Measurements from ENCODE around the gene GFAP. TPM values are rescaled to one million over a fixed set of nuclear protein-coding genes. Genes with fewer than 3 reads are reported as not detected.

Gene GFAP
- polyA plus RNA-seq, 1 of the 3 experiments (the other 2 are of a cell fraction) = 0.48 TPM

- TF ChIP-seq REST (IDR thresholded peaks at IDR 0.05; ENCODE audit: low read depth, low read length) = 0 out of 2 replicates have a peak, but pooled peaks have one; percentile 29
- TF ChIP-seq RXRA (IDR thresholded peaks at IDR 0.05; ENCODE audit: borderline replicate concordance, low read depth) = no peak
- no peak for TF ChIP-seq FOSL2 (IDR thresholded peaks at IDR 0.05; ENCODE audit: borderline replicate concordance, low read depth)
- TF ChIP-seq EZH2phosphoT487 (IDR thresholded peaks at IDR 0.05; ENCODE audit: borderline replicate concordance, low read depth) = no peak
- no peak for TF ChIP-seq FOXJ3 (CRISPR knock-in tag; IDR thresholded peaks at IDR 0.05)
- TF ChIP-seq TCF12 (IDR thresholded peaks at IDR 0.05) = peak; percentile 31; the same call in 1 of the 2 replicates
- TF ChIP-seq SIN3A (IDR thresholded peaks at IDR 0.05; ENCODE audit: borderline replicate concordance, low read depth, low read length) = no peak
- peak; percentile 86 for TF ChIP-seq NFIC (IDR thresholded peaks at IDR 0.05; ENCODE audit: borderline replicate concordance)
- TF ChIP-seq SMC3 (IDR thresholded peaks at IDR 0.05; ENCODE audit: low read depth, low read length) = no peak
- no peak for TF ChIP-seq MEF2A (IDR thresholded peaks at IDR 0.05; ENCODE audit: borderline replicate concordance, low read depth)
- TF ChIP-seq EP300 (IDR thresholded peaks at IDR 0.05; ENCODE audit: borderline replicate concordance in 1 of 2, low read depth in 1 of 2, low read length in 1 of 2) = no peak
- no peak for TF ChIP-seq FOXM1 (IDR thresholded peaks at IDR 0.05; ENCODE audit: low read depth)
- TF ChIP-seq MAX (IDR thresholded peaks at IDR 0.05; ENCODE audit: low read depth) = peak; percentile 23; the same call in 1 of the 2 replicates
- no peak for TF ChIP-seq POLR2AphosphoS5 (IDR thresholded peaks at IDR 0.05; ENCODE audit: low read depth, low read length)
Measured at GRCh38 chr17:44900894-44901293, 14.4 kb downstream of the GFAP start (continued).

DNA sequence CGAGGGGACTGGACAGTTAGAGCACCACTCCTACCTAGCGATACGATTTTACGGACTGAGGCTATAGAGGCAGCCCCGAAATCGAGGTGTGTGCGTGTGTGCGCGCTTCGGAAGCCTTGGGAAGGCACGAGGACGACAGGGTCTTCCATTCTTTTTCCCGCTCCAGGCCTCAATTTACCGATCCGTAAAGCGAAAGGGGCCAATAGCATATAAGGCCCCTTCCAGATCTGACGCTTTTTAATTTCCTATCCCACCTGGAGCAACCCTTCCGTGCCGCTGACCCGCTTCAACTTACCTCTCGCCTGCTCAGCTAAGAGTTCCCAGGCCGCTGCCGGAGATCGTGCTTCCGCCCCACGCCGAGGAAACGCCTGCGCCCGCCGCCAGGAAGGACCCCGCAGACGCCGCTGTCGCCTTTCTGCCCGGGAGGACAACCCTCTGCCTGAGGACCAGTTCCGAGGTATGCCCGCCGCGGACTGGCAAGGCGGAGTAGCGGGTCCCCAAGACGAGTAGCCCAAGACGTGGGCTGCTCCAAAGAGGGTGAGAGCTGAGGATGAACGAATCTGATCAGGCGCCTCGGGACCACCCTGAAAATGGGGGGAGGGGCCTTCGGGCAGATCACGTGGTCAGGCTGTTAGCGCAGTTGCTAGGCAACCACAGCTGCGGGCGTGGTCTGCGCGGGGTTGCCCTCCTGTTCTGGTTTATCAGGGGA, 16.1 kb downstream of the GFAP start, which contains the start of gene EFTUD2:
Gene EFTUD2, minus strand, starts transcription at position 372 of the 709 bp plus-strand sequence. CDS start 4,924 bp downstream, outside the sequence.
- Histone ChIP-seq H3K9me2 (no peaks in the 10 kb centered on the region), H3K9ac (peak within 1 kb of the TSS; percentile 98), H3K27ac (ENCODE audit: low read depth in 2 of 2, low read length in 1 of 2) (peak within 1 kb of the TSS; percentile 94 to 99), H3K9me3 (no peaks in the 10 kb centered on the region), H3K36me3 (replicated peaks in 1 of 2; ENCODE audit: control insufficient read depth in 1 of 2, insufficient read depth in 2 of 2, low read length in 1 of 2) (peaks cover 8 to 21% of the 10 kb centered on the region in 2 experiments), H3K4me3 (ENCODE audit: low read depth in 2 of 2, low read length in 1 of 2) (peak within 1 kb of the TSS; percentile 92 to 97), H3K4me1 (ENCODE audit: control insufficient read depth in 1 of 2, insufficient read depth in 2 of 2, low read depth in 1 of 2, low read length in 1 of 2) (peaks cover 6 to 23% of the 10 kb centered on the region in 2 experiments; a peak in 3 of 4 replicates), H3K27me3 (ENCODE audit: insufficient read depth) (no peaks in the 10 kb centered on the region), H3F3A (replicated peaks; ENCODE audit: insufficient read depth) (peaks cover 26% of the 10 kb centered on the region), H2AFZ (ENCODE audit: low read depth) (peak within 1 kb of the TSS; percentile 66), H3K79me2 (ENCODE audit: insufficient read depth) (peaks cover 50% of the 10 kb centered on the region), H4K20me1 (ENCODE audit: insufficient read depth) (0 out of 2 replicates have a peak, but pooled peaks cover 4% of the 10 kb centered on the region), H3K4me2 (peak within 1 kb of the TSS; percentile 91)
- ChIA-PET CTCF (interaction anchor here (1.0 to 6.8 kb wide), 16 partner anchors 10 to 236 kb away, joined by 3 to 38 read pairs (median 5); partner anchors contain the start of genes ACBD4 and PLCD3), POLR2A (interaction anchor here (1.2 to 1.3 kb wide), 2 partner anchors 13 to 121 kb away, joined by 3 to 4 read pairs; no protein-coding TSS in a partner anchor)
- WGBS (ENCODE audit: low lambda C conversion rate) = 2% methylated on average over 22 of the region's 54 CpGs
- DNase-seq = peak; percentile 96
- TF ChIP-seq CHD2 (IDR thresholded peaks at IDR 0.05; ENCODE audit: low read length, partially characterized antibody) (peak; percentile 73), NFIC (IDR thresholded peaks at IDR 0.05; ENCODE audit: borderline replicate concordance) (no peak), SIN3A (IDR thresholded peaks at IDR 0.05; ENCODE audit: borderline replicate concordance, low read depth, low read length) (0 out of 2 replicates have a peak, but pooled peaks have one; percentile 14), RAD21 (IDR thresholded peaks at IDR 0.05; ENCODE audit: low read length) (no peak), TAF1 (IDR thresholded peaks at IDR 0.05; ENCODE audit: borderline replicate concordance, low read depth, low read length) (peak; percentile 83), ELF1 (IDR thresholded peaks at IDR 0.05) (peak; percentile 98), RFX5 (IDR thresholded peaks at IDR 0.05; ENCODE audit: low read length) (no peak), POLR2AphosphoS5 (IDR thresholded peaks at IDR 0.05; ENCODE audit: low read depth, low read length) (peak; percentile 84), SMC3 (IDR thresholded peaks at IDR 0.05; ENCODE audit: low read depth, low read length) (no peak), USF2 (IDR thresholded peaks at IDR 0.05; ENCODE audit: borderline replicate concordance, low read depth, low read length) (peak; percentile 82), MEF2A (IDR thresholded peaks at IDR 0.05; ENCODE audit: borderline replicate concordance, low read depth) (no peak), TCF12 (IDR thresholded peaks at IDR 0.05) (no peak), FOSL2 (IDR thresholded peaks at IDR 0.05; ENCODE audit: borderline replicate concordance, low read depth) (no peak), FOXM1 (IDR thresholded peaks at IDR 0.05; ENCODE audit: low read depth) (0 out of 2 replicates have a peak, but pooled peaks have one; percentile 27), JUND (IDR thresholded peaks at IDR 0.05) (no peak), YY1 (IDR thresholded peaks at IDR 0.05; ENCODE audit: low read depth) (0 out of 2 replicates have a peak, but pooled peaks have one; percentile 50)
- TF ChIP-seq, protein P1, sequence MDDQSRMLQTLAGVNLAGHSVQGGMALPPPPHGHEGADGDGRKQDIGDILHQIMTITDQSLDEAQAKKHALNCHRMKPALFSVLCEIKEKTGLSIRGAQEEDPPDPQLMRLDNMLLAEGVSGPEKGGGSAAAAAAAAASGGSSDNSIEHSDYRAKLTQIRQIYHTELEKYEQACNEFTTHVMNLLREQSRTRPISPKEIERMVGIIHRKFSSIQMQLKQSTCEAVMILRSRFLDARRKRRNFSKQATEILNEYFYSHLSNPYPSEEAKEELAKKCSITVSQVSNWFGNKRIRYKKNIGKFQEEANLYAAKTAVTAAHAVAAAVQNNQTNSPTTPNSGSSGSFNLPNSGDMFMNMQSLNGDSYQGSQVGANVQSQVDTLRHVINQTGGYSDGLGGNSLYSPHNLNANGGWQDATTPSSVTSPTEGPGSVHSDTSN (IDR thresholded peaks at IDR 0.05) = no peak

All from SK-N-SH (cell line).